Fibroblast of peridontal ligament (primary cell): ENCODE results near the gene ZBTB43.
A peak's percentile ranks its signal among the peaks of the same experiment; 100 is the strongest.

Experiments used
- DNase-seq: peaks from one replicate; pipeline ENCODE4 v3.0.0-alpha.2; 2010; ENCODE audit errors: extremely low read depth

The ZBTB43 gene

GRCh38 chr9:126827227-126827626, 22.4 kb downstream of the ZBTB43 start:
- no peak for DNase-seq

GRCh38 chr9:126829035-126829434, 24.2 kb downstream of the ZBTB43 start:
- no peak for DNase-seq

- DNase-seq = no peak
These were observed 26.0 kb downstream of the ZBTB43 start for GRCh38 chr9:126830827-126831226.

GRCh38 chr9:126832440-126832839, 27.6 kb downstream of the ZBTB43 start:
- DNase-seq = no peak

GRCh38 chr9:126833020-126833419, 28.2 kb downstream of the ZBTB43 start:
- DNase-seq = no peak

- no peak for DNase-seq
These were observed 29.0 kb downstream of the ZBTB43 start for GRCh38 chr9:126833710-126834345.

GRCh38 chr9:126834672-126835071, 29.8 kb downstream of the ZBTB43 start:
- no peak for DNase-seq

- peak; percentile 65 for DNase-seq
These were observed 31.4 kb downstream of the ZBTB43 start for GRCh38 chr9:126836216-126836615.

GRCh38 chr9:126838055-126838811, 33.4 kb downstream of the ZBTB43 start:
- DNase-seq = no peak

- DNase-seq = no peak
These were observed 34.1 kb downstream of the ZBTB43 start for GRCh38 chr9:126838895-126839294.

- no peak for DNase-seq
These were observed 34.5 kb downstream of the ZBTB43 start for GRCh38 chr9:126839301-126839700.

GRCh38 chr9:126842220-126842842, 37.5 kb downstream of the ZBTB43 start:
- DNase-seq = no peak

- DNase-seq = no peak
These were observed 38.3 kb downstream of the ZBTB43 start for GRCh38 chr9:126842977-126843799.

- peak; percentile 71 for DNase-seq
These were observed 39.2 kb downstream of the ZBTB43 start for GRCh38 chr9:126844085-126844484.

- DNase-seq = no peak
These were observed 42.2 kb downstream of the ZBTB43 start for GRCh38 chr9:126847051-126847450.

- no peak for DNase-seq
These were observed 44.9 kb downstream of the ZBTB43 start for GRCh38 chr9:126849591-126850225.

- no peak for DNase-seq
These were observed 46.5 kb downstream of the ZBTB43 start for GRCh38 chr9:126851286-126851880.

GRCh38 chr9:126852086-126852688, 47.3 kb downstream of the ZBTB43 start:
- DNase-seq = no peak

GRCh38 chr9:126853667-126854066, 48.8 kb downstream of the ZBTB43 start:
- DNase-seq = no peak

GRCh38 chr9:126854734-126855133, 49.9 kb downstream of the ZBTB43 start:
- DNase-seq = no peak
